ENCODE data around the gene ZBTB16.

DNA sequence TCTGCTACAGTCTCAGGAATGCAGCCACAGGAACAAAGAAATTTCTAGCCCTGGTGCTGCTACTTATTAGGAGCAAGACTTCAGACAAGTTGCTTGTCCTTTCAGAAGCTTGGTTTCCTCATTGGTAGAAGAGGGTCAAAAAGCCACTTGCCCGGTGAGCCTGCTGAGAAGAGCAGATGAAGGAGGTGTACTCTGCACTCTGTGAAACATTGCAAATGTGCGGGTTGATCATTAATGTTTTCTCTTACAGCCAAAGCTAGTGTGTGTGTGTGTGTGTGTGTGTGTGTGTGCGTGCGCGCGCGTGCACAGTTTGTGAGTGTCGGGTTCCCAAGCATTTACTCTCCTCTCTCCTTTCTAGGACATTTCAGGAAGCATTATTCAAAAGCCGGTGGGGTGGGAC lies 150.4 kb downstream of the ZBTB16 start:
- TF ChIP-seq, protein P1, sequence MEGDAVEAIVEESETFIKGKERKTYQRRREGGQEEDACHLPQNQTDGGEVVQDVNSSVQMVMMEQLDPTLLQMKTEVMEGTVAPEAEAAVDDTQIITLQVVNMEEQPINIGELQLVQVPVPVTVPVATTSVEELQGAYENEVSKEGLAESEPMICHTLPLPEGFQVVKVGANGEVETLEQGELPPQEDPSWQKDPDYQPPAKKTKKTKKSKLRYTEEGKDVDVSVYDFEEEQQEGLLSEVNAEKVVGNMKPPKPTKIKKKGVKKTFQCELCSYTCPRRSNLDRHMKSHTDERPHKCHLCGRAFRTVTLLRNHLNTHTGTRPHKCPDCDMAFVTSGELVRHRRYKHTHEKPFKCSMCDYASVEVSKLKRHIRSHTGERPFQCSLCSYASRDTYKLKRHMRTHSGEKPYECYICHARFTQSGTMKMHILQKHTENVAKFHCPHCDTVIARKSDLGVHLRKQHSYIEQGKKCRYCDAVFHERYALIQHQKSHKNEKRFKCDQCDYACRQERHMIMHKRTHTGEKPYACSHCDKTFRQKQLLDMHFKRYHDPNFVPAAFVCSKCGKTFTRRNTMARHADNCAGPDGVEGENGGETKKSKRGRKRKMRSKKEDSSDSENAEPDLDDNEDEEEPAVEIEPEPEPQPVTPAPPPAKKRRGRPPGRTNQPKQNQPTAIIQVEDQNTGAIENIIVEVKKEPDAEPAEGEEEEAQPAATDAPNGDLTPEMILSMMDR (IDR thresholded peaks at IDR 0.05; ENCODE audit: low read length) = no peak
- no peak for TF ChIP-seq EZH2 (optimal IDR thresholded peaks at IDR 0.05; ENCODE audit: low read depth, low read length)

Data from MM.1S (cell line).